CD4-positive, CD25-positive, alpha-beta regulatory T cell (primary cell): ENCODE measurements around the gene ABCA4. TPM values are rescaled to one million over a fixed set of nuclear protein-coding genes. Genes with fewer than 3 reads are reported as not detected.
"Not testable (repeated sequence)": the region's sequence is repeated elsewhere in the genome, so short reads cannot be mapped to it uniquely, and the experiment has no call there.

Experiments used
- ATAC-seq, 2 donors: fragments of 150-1000 bp; cut with Tn5 transposase; one replicate each; pipeline ENCODE4 v1.10.0; 2021; ENCODE audit warnings: low read depth in 2 of 2, moderate number of reproducible peaks in 2 of 2, moderate library complexity in 1 of 2
- DNase-seq, 3 donors: peaks; one replicate each; pipeline versions ENCODE4 v3.0.0 to v3.0.0-alpha.2; 2012 to 2022; ENCODE audit warnings: mixed read lengths in 1 of 3
- H3K27ac ChIP-seq: one replicate; pipeline ENCODE4 v1.7.0; 2013; ENCODE audit warnings: mild to moderate bottlenecking, low read length; ENCODE audit not compliant: insufficient read depth, poor library complexity, severe bottlenecking
- H3K27me3 ChIP-seq: one replicate; pipeline ENCODE4 v1.7.0; 2013; ENCODE audit warnings: low read length; ENCODE audit not compliant: control insufficient read depth, insufficient read depth
- H3K36me3 ChIP-seq: one replicate; pipeline ENCODE4 v1.7.0; 2013; ENCODE audit warnings: mild to moderate bottlenecking, low read length, moderate library complexity; ENCODE audit not compliant: control insufficient read depth, insufficient read depth
- H3K4me1 ChIP-seq: 2 replicates; pipeline ENCODE4 v1.7.0; 2013; ENCODE audit warnings: mild to moderate bottlenecking, low read length; ENCODE audit not compliant: insufficient read depth, control insufficient read depth, poor library complexity, severe bottlenecking
- H3K4me3 ChIP-seq: one replicate; pipeline ENCODE4 v1.7.0; 2013; ENCODE audit warnings: low read depth, mild to moderate bottlenecking, low read length, moderate library complexity
- H3K9me3 ChIP-seq, 2 experiments: 1 replicate in 1 of 2; 2 replicates in 1 of 2; pipeline ENCODE4 v1.7.0; 2013; ENCODE audit warnings: low read length in 2 of 2, mild to moderate bottlenecking in 1 of 2, moderate library complexity in 1 of 2; ENCODE audit not compliant: control insufficient read depth in 2 of 2
- H3K27ac Mint-ChIP-seq, 3 donors: one replicate each; pipeline ENCODE4 v1.8.0; 2020 to 2022; ENCODE audit warnings: mild to moderate bottlenecking in 3 of 3, mixed read lengths in 3 of 3, moderate library complexity in 2 of 3
- H3K27me3 Mint-ChIP-seq: one replicate; pipeline ENCODE4 v1.8.0; 2022; ENCODE audit warnings: mild to moderate bottlenecking, mixed read lengths
- H3K36me3 Mint-ChIP-seq: one replicate; pipeline ENCODE4 v1.8.0; 2020; ENCODE audit warnings: mixed read lengths
- H3K4me1 Mint-ChIP-seq, 4 donors: one replicate each; pipeline ENCODE4 v1.8.0; 2020 to 2022; ENCODE audit warnings: mixed read lengths in 4 of 4, mild to moderate bottlenecking in 1 of 4
- H3K4me3 Mint-ChIP-seq, 4 donors: one replicate each; pipeline ENCODE4 v1.8.0; 2020 to 2022; ENCODE audit warnings: mild to moderate bottlenecking in 4 of 4, mixed read lengths in 4 of 4, moderate library complexity in 3 of 4
- H3K9me3 Mint-ChIP-seq, 7 donors: one replicate each; pipeline ENCODE4 v1.8.0; 2020 to 2022; ENCODE audit warnings: mixed read lengths in 7 of 7, mild to moderate bottlenecking in 3 of 7, moderate library complexity in 2 of 7
- polyA plus RNA-seq, 4 donors: library from polyadenylated mRNA; unstranded; fragments of 300-500 nt; fragmentation: Illumina TruSeq; gene quantifications; one replicate each; pipeline ENCODE4 v1.2.3, GENCODE V29; 2021
- total RNA-seq: library from RNA; stranded (reverse); gene quantifications from one replicate; pipeline ENCODE4 v1.2.3, GENCODE V29; 2022

ABCA4 gene
- total and polyA plus RNA-seq, 5 donors from 2014 or later: not detected

DNA sequence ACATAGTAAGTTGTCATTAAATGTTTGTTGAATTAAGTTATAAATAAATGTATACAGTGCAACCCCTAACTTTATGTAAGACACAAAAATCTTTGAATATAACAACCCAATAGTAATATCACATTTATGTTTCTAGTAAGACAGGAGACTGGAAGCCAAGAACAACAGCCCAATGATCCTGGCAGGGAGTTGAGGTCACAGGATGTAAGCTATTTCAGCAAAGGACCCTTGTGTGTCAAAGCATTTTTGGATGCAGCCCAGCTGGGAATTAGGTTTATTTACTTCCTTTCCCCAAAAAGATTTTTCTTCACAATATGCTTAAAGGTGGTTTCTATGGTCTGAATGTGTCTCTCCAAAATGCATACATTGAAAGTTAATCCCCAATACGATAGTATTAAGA is 34.0 kb upstream of the ABCA4 start:
- peaks cover 5% of the 10 kb centered on the region for H3K27me3 Mint-ChIP-seq
- no peak overlapping the region for H3K27ac ChIP-seq
- H3K4me1 ChIP-seq: no peaks in the 10 kb centered on the region
- ATAC-seq (no peak), DNase-seq (no peak)
- H3K27ac Mint-ChIP-seq: no peak overlapping the region
- H3K36me3 Mint-ChIP-seq: no peaks in the 10 kb centered on the region
- H3K4me3 ChIP-seq: no peak overlapping the region
- no peaks in the 10 kb centered on the region for H3K9me3 ChIP-seq
- no peak overlapping the region for H3K4me3 Mint-ChIP-seq
- H3K27me3 ChIP-seq: no peaks in the 10 kb centered on the region
- no peaks in the 10 kb centered on the region for H3K36me3 ChIP-seq
- H3K9me3 Mint-ChIP-seq: peaks cover 0 to 4% (median 0%) of the 10 kb centered on the region in 7 donors
- H3K4me1 Mint-ChIP-seq: no peaks in the 10 kb centered on the region

GRCh38 chr1:94153133-94153532 is 32.2 kb upstream of the ABCA4 start:
- peaks cover 0 to 2% (median 0%) of the 10 kb centered on the region in 7 donors for H3K9me3 Mint-ChIP-seq
- H3K27ac Mint-ChIP-seq: no peak overlapping the region
- no peaks in the 10 kb centered on the region for H3K36me3 ChIP-seq
- H3K4me3 Mint-ChIP-seq: no peak overlapping the region
- no peaks in the 10 kb centered on the region for H3K36me3 Mint-ChIP-seq
- no peaks in the 10 kb centered on the region for H3K9me3 ChIP-seq
- no peaks in the 10 kb centered on the region for H3K4me1 ChIP-seq
- H3K27me3 Mint-ChIP-seq: peaks cover 5% of the 10 kb centered on the region
- DNase-seq (no peak), ATAC-seq (no peak)
- no peaks in the 10 kb centered on the region for H3K4me1 Mint-ChIP-seq
- H3K27ac ChIP-seq: no peak overlapping the region
- H3K4me3 ChIP-seq: no peak overlapping the region
- H3K27me3 ChIP-seq: no peaks in the 10 kb centered on the region

DNA sequence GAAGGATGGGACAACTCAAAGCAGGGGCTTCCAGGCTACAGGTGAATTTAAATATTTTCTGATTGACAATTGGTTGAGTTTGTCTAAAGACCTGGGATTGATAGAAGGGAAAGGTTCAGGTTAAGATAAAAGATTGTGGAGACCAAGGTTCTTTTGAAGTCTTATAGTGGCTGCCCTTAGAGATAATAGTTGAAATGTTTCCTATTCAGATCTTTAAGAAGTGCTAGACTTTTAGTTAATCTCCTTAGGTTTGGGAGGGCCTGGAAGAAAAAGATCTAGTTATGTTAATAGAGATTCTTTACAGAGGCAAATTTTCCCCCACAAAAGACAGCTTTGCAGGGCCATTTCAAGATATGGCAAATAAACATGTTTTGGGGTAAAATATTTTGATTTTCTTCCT is 28.2 kb upstream of the ABCA4 start:
- H3K4me3 ChIP-seq, H3K27ac ChIP-seq, H3K27me3 ChIP-seq, DNase-seq, H3K4me1 ChIP-seq, H3K9me3 Mint-ChIP-seq, H3K36me3 Mint-ChIP-seq, H3K27me3 Mint-ChIP-seq, H3K36me3 ChIP-seq, H3K27ac Mint-ChIP-seq, H3K4me1 Mint-ChIP-seq, ATAC-seq, H3K9me3 ChIP-seq, H3K4me3 Mint-ChIP-seq: not testable (repeated sequence)

DNA sequence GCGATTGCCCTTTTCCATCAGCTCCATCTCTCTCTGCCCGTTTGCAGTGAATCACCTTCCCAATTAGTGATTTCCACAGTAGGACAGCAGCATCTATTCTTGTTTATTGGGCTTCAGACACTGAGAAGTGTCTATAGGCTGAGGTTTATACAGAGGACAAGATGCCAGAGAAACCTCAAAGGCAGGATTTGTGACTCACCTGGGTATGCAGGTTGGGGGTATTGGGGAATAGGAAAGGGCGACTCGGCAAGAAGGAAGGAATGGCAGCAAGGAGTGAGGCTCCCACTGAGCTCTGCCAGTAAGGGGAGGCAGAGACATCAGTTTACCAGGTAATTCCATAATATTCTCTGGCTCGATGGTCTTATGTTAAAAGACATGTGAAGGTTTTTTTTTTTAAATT is 25.3 kb upstream of the ABCA4 start:
- no peak for ATAC-seq
- Mint-ChIP-seq H3K9me3 (peaks cover 0 to 1% (median 0%) of the 10 kb centered on the region in 7 donors), H3K36me3 (no peaks in the 10 kb centered on the region), H3K4me3 (no peak overlapping the region), H3K27me3 (no peaks in the 10 kb centered on the region), H3K27ac (no peak overlapping the region), H3K4me1 (no peaks in the 10 kb centered on the region)
- Histone ChIP-seq H3K9me3 (no peaks in the 10 kb centered on the region), H3K4me1 (no peaks in the 10 kb centered on the region), H3K36me3 (no peaks in the 10 kb centered on the region), H3K27ac (no peak overlapping the region), H3K27me3 (no peaks in the 10 kb centered on the region), H3K4me3 (no peak overlapping the region)
- DNase-seq: no peak

DNA sequence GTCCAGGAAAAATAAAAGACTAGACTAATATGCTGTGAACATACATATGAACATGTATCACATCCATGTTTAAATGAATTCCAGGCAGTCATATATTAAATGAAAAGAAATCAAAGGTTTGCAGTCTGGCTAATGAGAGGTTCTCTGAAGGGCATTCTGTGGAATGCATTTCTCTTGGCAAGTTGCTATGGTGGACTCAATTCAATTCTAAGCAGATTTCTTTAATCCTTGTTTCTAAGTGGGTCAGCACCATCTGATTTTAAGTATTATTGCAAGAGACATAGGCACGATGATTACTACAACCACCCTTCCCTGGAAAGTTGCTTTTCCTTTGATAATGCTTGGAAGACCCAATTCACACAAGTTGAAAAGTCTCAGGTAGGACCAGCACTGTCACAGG is 23.9 kb upstream of the ABCA4 start:
- ATAC-seq: no peak

DNA sequence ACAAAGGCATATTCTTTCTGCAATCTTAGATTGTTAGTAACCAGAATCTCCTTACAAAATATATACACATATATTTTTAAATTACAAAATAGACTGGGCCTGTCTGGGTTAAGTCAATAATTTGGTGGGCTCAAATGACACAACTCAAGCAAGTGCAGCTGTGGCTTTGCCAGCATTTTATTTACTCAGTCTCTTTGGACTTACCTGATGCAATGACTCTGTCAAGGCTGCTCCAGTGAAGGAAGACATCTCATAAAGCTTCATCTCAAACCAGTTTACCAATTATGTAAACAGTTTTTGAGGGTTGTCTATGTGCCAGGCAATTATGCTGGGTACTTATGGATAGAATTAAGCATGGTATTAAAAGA is 22.8 kb upstream of the ABCA4 start:
- Mint-ChIP-seq H3K9me3 (peaks cover 0 to 4% (median 0%) of the 10 kb centered on the region in 7 donors), H3K27me3 (no peaks in the 10 kb centered on the region), H3K4me1 (no peaks in the 10 kb centered on the region), H3K36me3 (no peaks in the 10 kb centered on the region), H3K4me3 (no peak overlapping the region), H3K27ac (no peak overlapping the region)
- DNase-seq (no peak), ATAC-seq (no peak)
- no peaks in the 10 kb centered on the region for H3K27me3 ChIP-seq
- no peak overlapping the region for H3K27ac ChIP-seq
- H3K36me3 ChIP-seq: no peaks in the 10 kb centered on the region
- H3K4me3 ChIP-seq: no peak overlapping the region
- H3K4me1 ChIP-seq: no peaks in the 10 kb centered on the region
- H3K9me3 ChIP-seq: no peaks in the 10 kb centered on the region

More for the DNA sequence above, 23.9 kb upstream of the ABCA4 start:
- H3K4me1 Mint-ChIP-seq: no peaks in the 10 kb centered on the region
- H3K27ac ChIP-seq: no peak overlapping the region
- H3K27me3 ChIP-seq: no peaks in the 10 kb centered on the region
- DNase-seq: no peak
- peaks cover 0 to 1% (median 0%) of the 10 kb centered on the region in 7 donors for H3K9me3 Mint-ChIP-seq
- no peaks in the 10 kb centered on the region for H3K9me3 ChIP-seq
- H3K27ac Mint-ChIP-seq: no peak overlapping the region
- no peak overlapping the region for H3K4me3 ChIP-seq
- no peaks in the 10 kb centered on the region for H3K4me1 ChIP-seq
- H3K36me3 ChIP-seq: no peaks in the 10 kb centered on the region
- no peaks in the 10 kb centered on the region for H3K27me3 Mint-ChIP-seq
- H3K4me3 Mint-ChIP-seq: no peak overlapping the region
- H3K36me3 Mint-ChIP-seq: no peaks in the 10 kb centered on the region

GRCh38 chr1:94143173-94143808 is 22.3 kb upstream of the ABCA4 start:
- Mint-ChIP-seq H3K4me3 (no peak overlapping the region), H3K27ac (no peak overlapping the region), H3K27me3 (no peaks in the 10 kb centered on the region), H3K9me3 (peaks cover 0 to 4% (median 0%) of the 10 kb centered on the region in 7 donors), H3K36me3 (no peaks in the 10 kb centered on the region), H3K4me1 (no peaks in the 10 kb centered on the region)
- no peak overlapping the region for H3K4me3 ChIP-seq
- H3K36me3 ChIP-seq: no peaks in the 10 kb centered on the region
- no peaks in the 10 kb centered on the region for H3K9me3 ChIP-seq
- ATAC-seq (no peak), DNase-seq (no peak)
- H3K27ac ChIP-seq: no peak overlapping the region
- H3K4me1 ChIP-seq: no peaks in the 10 kb centered on the region
- H3K27me3 ChIP-seq: no peaks in the 10 kb centered on the region

GRCh38 chr1:94142583-94142982 is 21.6 kb upstream of the ABCA4 start:
- Histone ChIP-seq H3K36me3 (no peaks in the 10 kb centered on the region), H3K4me1 (no peaks in the 10 kb centered on the region), H3K27me3 (no peaks in the 10 kb centered on the region), H3K9me3 (no peaks in the 10 kb centered on the region), H3K4me3 (no peak overlapping the region), H3K27ac (no peak overlapping the region)
- H3K4me1 Mint-ChIP-seq: no peaks in the 10 kb centered on the region
- no peaks in the 10 kb centered on the region for H3K36me3 Mint-ChIP-seq
- no peak for DNase-seq
- H3K4me3 Mint-ChIP-seq: no peak overlapping the region
- peaks cover 0 to 4% (median 0%) of the 10 kb centered on the region in 7 donors for H3K9me3 Mint-ChIP-seq
- no peak overlapping the region for H3K27ac Mint-ChIP-seq
- H3K27me3 Mint-ChIP-seq: no peaks in the 10 kb centered on the region
- ATAC-seq: no peak
